Tibial nerve (tissue), 4 donors: ENCODE measurements around the gene MORN1.

Source experiments
- EP300 ChIP-seq, 2 donors: sonication (generic); formaldehyde crosslinking; IDR thresholded peaks; one replicate each; pipeline ENCODE4 v1.6.1; 2017; ENCODE audit warnings: antibody characterized with exemption in 2 of 2, mild to moderate bottlenecking in 1 of 2
- TF ChIP-seq, protein P1 (sequence below), 5 experiments: fragments of 200-600 bp in 3 of 5; fragments of 450-650 bp in 2 of 5; sonication (generic) in 3 of 5; IDR thresholded peaks; one replicate each; pipeline ENCODE4 v1.5.1; 2016 to 2019; ENCODE audit warnings: antibody characterized with exemption in 5 of 5, mild to moderate bottlenecking in 3 of 5, moderate library complexity in 2 of 5

DNA sequence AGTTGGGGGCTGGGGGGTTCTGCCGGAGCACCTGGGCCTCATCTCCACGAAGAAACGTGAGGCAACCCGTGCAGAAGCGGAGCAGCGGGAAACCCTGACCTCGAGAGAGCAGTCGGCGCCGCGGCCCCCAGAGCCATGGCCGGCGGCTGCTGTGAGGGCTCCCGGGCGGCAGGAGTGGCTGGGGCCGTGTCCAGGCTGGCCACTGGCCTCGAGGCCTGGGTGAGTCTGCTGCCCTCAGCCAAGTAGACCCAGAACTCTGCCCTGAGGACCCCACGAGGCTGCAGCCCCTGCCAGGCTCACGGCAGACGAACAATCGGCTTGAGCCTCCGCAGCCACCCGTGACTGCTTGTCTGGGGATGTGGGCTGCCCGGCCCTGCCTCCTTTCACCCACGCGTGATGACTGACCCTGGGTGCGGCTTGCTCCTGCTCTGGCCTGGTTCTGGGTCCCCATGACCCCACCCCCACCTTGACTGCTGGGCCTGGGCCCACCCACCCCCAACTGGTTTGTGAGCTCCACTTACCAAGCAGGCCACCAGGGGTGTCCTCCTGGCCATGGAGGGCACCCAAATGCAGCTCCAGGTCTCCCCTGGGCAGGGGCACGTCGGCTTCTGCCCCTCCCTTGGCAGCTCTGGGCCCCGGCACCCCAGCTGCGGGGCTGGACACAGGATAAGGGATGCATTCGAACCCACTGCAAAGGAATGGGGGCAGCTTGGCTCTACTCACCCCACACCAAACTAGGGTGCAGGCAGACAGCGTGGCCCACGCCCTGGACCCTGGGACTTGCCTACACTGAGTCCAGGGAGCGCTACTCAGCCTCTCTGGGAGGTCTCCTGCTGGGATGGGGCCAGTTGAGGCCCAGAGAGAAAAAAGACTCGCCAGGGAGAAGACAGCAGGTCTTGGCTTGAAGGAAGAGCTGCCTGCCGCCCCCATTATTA, 34.2 kb downstream of the MORN1 start:
- TF ChIP-seq EP300 (IDR thresholded peaks at IDR 0.05), result no peak
- TF ChIP-seq, protein P1, sequence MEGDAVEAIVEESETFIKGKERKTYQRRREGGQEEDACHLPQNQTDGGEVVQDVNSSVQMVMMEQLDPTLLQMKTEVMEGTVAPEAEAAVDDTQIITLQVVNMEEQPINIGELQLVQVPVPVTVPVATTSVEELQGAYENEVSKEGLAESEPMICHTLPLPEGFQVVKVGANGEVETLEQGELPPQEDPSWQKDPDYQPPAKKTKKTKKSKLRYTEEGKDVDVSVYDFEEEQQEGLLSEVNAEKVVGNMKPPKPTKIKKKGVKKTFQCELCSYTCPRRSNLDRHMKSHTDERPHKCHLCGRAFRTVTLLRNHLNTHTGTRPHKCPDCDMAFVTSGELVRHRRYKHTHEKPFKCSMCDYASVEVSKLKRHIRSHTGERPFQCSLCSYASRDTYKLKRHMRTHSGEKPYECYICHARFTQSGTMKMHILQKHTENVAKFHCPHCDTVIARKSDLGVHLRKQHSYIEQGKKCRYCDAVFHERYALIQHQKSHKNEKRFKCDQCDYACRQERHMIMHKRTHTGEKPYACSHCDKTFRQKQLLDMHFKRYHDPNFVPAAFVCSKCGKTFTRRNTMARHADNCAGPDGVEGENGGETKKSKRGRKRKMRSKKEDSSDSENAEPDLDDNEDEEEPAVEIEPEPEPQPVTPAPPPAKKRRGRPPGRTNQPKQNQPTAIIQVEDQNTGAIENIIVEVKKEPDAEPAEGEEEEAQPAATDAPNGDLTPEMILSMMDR (IDR thresholded peaks at IDR 0.05), result no peak
